ENCODE results near the gene BEGAIN. TPM values are rescaled to one million over a fixed set of nuclear protein-coding genes. Genes with fewer than 3 reads are reported as not detected.

BEGAIN gene
- total and polyA plus RNA-seq, 2 of the 8 experiments (the other 6 are each of a cell fraction or from before 2014, with no cell fraction given): 2.9 to 3.0 TPM

DNA sequence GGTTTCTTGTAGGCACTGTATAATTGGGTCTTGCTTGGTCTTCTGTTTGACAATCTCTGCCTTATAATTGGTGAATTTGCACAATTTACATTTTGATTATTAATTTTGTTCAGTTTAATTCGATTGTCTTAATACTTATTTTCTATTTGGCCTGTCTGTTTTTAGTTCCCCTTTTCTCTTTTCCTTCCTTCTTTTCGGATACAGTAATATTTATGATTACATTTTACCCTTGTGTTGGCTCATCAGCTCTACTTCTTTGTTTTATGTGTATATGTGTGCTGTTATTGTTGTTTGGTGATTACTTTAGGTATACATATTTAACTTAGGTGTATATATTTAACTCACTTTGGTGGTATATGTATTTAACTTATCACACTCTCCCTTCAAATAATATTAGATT is 12.8 kb upstream of the BEGAIN start:
- H4K5ac ChIP-seq (ENCODE audit: insufficient read length, low read depth, low read length): no peak overlapping the region
- no peak for TF ChIP-seq BACH1 (IDR thresholded peaks at IDR 0.05; ENCODE audit: low read length)
- no peak for TF ChIP-seq TEAD4 (IDR thresholded peaks at IDR 0.05; ENCODE audit: low read depth, low read length)
- TF ChIP-seq HDAC6 (IDR thresholded peaks at IDR 0.05; ENCODE audit: low read depth, low read length): no peak
- no peak for TF ChIP-seq FOSL1 (IDR thresholded peaks at IDR 0.05; ENCODE audit: insufficient read depth, low read depth, low read length)
- no peak for TF ChIP-seq CHD2 (IDR thresholded peaks at IDR 0.05; ENCODE audit: low read length)
- no peak for TF ChIP-seq TCF12 (IDR thresholded peaks at IDR 0.05; ENCODE audit: low read depth, low read length)
- no peak for TF ChIP-seq ATF3 (IDR thresholded peaks at IDR 0.05; ENCODE audit: insufficient read depth, low read depth, low read length)
- no peak for TF ChIP-seq HDAC2 (IDR thresholded peaks at IDR 0.05; ENCODE audit: borderline replicate concordance in 1 of 2, low read depth in 2 of 2, low read length in 2 of 2)
- TF ChIP-seq TBP (IDR thresholded peaks at IDR 0.05; ENCODE audit: low read depth, low read length): no peak
- no peak for TF ChIP-seq SRF (IDR thresholded peaks at IDR 0.05; ENCODE audit: low read depth, low read length)

More for the DNA sequence above, 12.8 kb upstream of the BEGAIN start:
- FAIRE-seq: no peak
- Histone ChIP-seq H3K27ac (ENCODE audit: low read depth, low read length) (no peak overlapping the region), H3K9ac (replicated peaks in 1 of 4; ENCODE audit: extremely low read depth in 1 of 4, low read depth in 3 of 4, low read length in 3 of 4) (no peak overlapping the region), H3K79me2 (ENCODE audit: control insufficient read depth in 1 of 2, insufficient read depth in 2 of 2, low read length in 2 of 2) (no peaks in the 10 kb centered on the region), H3K4me3 (ENCODE audit: extremely low read depth in 1 of 4, insufficient read depth in 2 of 4, low read depth in 3 of 4, low read length in 4 of 4) (no peak overlapping the region), H3K9me3 (ENCODE audit: insufficient read depth in 2 of 2, low read depth in 1 of 2, low read length in 1 of 2) (no peaks in the 10 kb centered on the region), H3K56ac (replicated peaks; ENCODE audit: insufficient read length, low read depth, low read length) (no peak overlapping the region), H3K4ac (replicated peaks; ENCODE audit: insufficient read length, low read depth, low read length) (no peak overlapping the region), H2BK15ac (ENCODE audit: low read length) (no peak overlapping the region), H2BK5ac (ENCODE audit: low read depth, low read length) (no peak overlapping the region), H3K27me3 (replicated peaks in 1 of 4; ENCODE audit: control insufficient read depth in 3 of 4, extremely low read depth in 1 of 4, insufficient read depth in 3 of 4, low read length in 3 of 4) (no peaks in the 10 kb centered on the region), H3K23me2 (ENCODE audit: low read depth, low read length) (peaks cover 2% of the 10 kb centered on the region; the same call in 1 of the 2 replicates), H3K23ac (ENCODE audit: insufficient read length) (no peak overlapping the region), H4K91ac (replicated peaks; ENCODE audit: insufficient read length, low read length) (no peak overlapping the region), H4K20me1 (replicated peaks in 1 of 2; ENCODE audit: control insufficient read depth in 1 of 2, insufficient read depth in 2 of 2, low read length in 2 of 2) (no peaks in the 10 kb centered on the region), H2AK5ac (ENCODE audit: low read depth, low read length) (no peak overlapping the region), H2BK12ac (ENCODE audit: low read depth, low read length) (no peak overlapping the region), H3K14ac (ENCODE audit: insufficient read length) (no peak overlapping the region), H3K79me1 (ENCODE audit: low read depth, low read length) (no peaks in the 10 kb centered on the region), H2AFZ (ENCODE audit: low read length) (no peak overlapping the region), H2BK120ac (replicated peaks; ENCODE audit: low read depth, low read length) (no peak overlapping the region), H3K18ac (ENCODE audit: extremely low read depth, low read length) (no peak overlapping the region), H3K36me3 (ENCODE audit: control insufficient read depth in 2 of 4, insufficient read depth in 4 of 4, low read length in 3 of 4) (no peaks in the 10 kb centered on the region), H2BK20ac (ENCODE audit: low read length) (no peak overlapping the region), H4K8ac (ENCODE audit: extremely low read depth, insufficient read depth, low read length) (no peak overlapping the region), H3K4me2 (ENCODE audit: insufficient read depth in 1 of 2, low read depth in 2 of 2, low read length in 2 of 2) (no peak overlapping the region), H3K4me1 (replicated peaks in 1 of 4; ENCODE audit: control insufficient read depth in 3 of 4, insufficient read depth in 4 of 4, low read length in 3 of 4) (no peaks in the 10 kb centered on the region)
- no peak for DNase-seq (ENCODE audit: low read depth in 1 of 2, low spot score in 2 of 2)
- WGBS, 2 experiments (ENCODE audit: extremely low coverage in 1 of 2, insufficient coverage in 1 of 2, insufficient read length in 1 of 2, insufficient replicate concordance in 2 of 2, low coverage in 1 of 2, low lambda C conversion rate in 2 of 2, missing lambda C conversion rate in 1 of 2): 71% methylated on average over 2 of the region's 2 CpGs; no CpG with 5 or more reads in 1 of the 2 experiments
- POLR2A ChIA-PET (ENCODE audit: partially characterized antibody): no interaction called here
- CTCF ChIA-PET (ENCODE audit: partially characterized antibody): no interaction called here

All from H1 (cell line).